SK-N-DZ (cell line): ENCODE measurements around the gene SCUBE3.

Experiments
- DNase-seq: peaks from one replicate; pipeline ENCODE4 v3.0.0-alpha.2; 2015; ENCODE audit warnings: low spot score

Gene SCUBE3

DNA sequence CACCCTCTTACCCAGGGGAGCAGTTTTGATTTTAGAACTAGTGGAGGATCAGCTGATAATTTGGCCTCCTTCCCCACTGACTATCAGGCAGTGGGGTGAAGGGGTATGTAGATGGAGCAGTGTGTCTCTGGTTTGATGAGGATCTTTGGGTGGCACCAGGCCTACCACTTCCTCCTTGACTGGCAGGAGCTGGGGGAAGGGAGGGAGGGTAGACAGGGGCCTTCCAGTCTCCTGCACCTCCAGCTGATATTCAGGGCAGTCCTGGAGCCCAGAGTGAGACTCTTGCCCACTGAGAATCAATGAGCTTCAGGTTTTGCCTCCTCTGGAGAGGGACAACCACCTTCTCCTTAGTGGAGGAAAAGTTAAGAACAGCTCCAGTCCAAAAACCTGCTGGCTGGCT, 87.1 kb downstream of the SCUBE3 start:
- DNase-seq, result no peak
